ENCODE measurements around the gene UNC119B. TPM values are rescaled to one million over a fixed set of nuclear protein-coding genes. Genes with fewer than 3 reads are reported as not detected.

UNC119B gene
- total RNA-seq, 3 donors from 2014 or later, result 19.2 to 24.0 (median 22.0) TPM

DNA sequence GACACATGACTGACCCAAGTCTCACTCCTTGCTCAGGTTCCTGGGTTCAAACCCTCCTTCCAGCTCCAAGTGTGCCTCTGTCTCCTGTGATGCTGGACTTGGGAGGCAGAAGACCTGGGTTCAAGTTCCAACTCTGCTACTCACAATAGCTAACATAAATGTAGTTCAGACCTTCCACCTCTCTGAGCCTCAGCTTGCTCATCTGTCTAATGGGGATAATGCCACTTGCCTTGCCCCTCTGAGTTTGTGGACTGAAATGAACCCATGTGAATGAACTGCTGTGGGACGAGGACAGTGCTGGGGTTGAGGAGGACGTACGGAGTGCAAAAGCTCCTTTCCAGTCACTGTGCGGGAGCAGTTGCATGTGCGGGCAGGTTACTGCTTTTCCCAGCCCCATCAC is 56.3 kb downstream of the UNC119B start:
- DNase-seq (ENCODE audit: low spot score in 2 of 2), result no peak
- Histone ChIP-seq H3K4me1 (no peaks in the 10 kb centered on the region), H3K4me3 (no peak overlapping the region), H3K36me3 (no peaks in the 10 kb centered on the region), H3K9me3 (no peaks in the 10 kb centered on the region), H3K27me3 (no peaks in the 10 kb centered on the region), H3K27ac (no peak overlapping the region)
- no peak for TF ChIP-seq POLR2AphosphoS5 (IDR thresholded peaks at IDR 0.05)
- TF ChIP-seq, protein P1, sequence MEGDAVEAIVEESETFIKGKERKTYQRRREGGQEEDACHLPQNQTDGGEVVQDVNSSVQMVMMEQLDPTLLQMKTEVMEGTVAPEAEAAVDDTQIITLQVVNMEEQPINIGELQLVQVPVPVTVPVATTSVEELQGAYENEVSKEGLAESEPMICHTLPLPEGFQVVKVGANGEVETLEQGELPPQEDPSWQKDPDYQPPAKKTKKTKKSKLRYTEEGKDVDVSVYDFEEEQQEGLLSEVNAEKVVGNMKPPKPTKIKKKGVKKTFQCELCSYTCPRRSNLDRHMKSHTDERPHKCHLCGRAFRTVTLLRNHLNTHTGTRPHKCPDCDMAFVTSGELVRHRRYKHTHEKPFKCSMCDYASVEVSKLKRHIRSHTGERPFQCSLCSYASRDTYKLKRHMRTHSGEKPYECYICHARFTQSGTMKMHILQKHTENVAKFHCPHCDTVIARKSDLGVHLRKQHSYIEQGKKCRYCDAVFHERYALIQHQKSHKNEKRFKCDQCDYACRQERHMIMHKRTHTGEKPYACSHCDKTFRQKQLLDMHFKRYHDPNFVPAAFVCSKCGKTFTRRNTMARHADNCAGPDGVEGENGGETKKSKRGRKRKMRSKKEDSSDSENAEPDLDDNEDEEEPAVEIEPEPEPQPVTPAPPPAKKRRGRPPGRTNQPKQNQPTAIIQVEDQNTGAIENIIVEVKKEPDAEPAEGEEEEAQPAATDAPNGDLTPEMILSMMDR (IDR thresholded peaks at IDR 0.05), result no peak
- no peak for TF ChIP-seq POLR2A (IDR thresholded peaks at IDR 0.05)
- intact Hi-C loops (cut with DNase I; ENCODE audit: low total_unique reads), result no loop called here

DNA sequence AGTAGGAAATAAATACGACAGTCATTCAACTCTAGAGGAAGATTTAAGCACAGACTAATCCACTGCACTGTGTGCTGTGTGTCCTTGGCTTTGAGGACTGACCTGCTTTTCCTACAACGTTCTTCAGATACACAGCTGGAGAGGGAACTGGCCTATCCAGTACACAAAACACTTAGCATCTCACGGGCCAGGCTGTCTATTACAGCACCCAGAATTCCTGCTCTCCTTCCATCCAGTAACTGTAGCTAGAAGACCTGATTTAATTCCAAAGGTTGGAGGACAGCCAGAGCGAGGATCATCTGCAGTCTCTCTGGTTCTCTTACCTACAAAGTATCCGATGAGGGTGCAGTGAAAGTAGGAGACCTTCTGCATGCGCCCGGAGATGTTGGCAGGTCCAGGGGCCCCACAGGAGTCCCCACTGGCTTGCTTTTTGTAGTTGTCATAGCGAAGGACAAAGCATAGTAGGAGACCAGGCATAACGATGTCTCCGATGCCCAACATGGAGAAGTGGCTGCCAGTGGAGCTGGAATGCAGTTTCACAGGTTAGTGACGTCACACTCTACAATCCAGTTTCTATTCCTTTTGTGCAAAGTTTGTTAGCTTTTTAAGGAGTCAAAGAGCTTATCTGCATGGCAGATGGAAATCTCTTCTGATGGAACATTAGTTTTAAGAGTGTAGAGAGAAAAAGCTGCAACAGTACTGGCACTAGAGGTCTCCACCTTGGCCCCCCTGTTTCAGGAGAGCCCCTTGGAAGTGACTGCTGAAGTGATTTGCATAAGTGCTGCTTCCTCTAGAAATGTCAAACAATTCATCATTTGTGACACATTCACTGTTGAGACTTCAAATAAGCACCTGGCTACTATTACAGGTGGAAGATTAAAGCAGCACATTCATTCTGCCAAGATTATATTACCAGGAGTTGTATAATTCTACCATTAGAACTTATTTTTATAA is 57.1 kb downstream of the UNC119B start:
- H3K27ac ChIP-seq, result peak overlapping the region in 1 of 2 donors; percentile 12
- H3K4me3 ChIP-seq, result no peak overlapping the region
- no peaks in the 10 kb centered on the region for H3K4me1 ChIP-seq
- H3K27me3 ChIP-seq, result no peaks in the 10 kb centered on the region
- no peaks in the 10 kb centered on the region for H3K36me3 ChIP-seq
- H3K9me3 ChIP-seq, result no peaks in the 10 kb centered on the region
- DNase-seq (ENCODE audit: low spot score in 2 of 2), result no peak
- TF ChIP-seq POLR2AphosphoS5 (IDR thresholded peaks at IDR 0.05) (no peak), POLR2A (IDR thresholded peaks at IDR 0.05) (no peak)
- TF ChIP-seq, protein P1 (IDR thresholded peaks at IDR 0.05), result no peak
- intact Hi-C loops (cut with DNase I; ENCODE audit: low total_unique reads), result no loop called here

DNA sequence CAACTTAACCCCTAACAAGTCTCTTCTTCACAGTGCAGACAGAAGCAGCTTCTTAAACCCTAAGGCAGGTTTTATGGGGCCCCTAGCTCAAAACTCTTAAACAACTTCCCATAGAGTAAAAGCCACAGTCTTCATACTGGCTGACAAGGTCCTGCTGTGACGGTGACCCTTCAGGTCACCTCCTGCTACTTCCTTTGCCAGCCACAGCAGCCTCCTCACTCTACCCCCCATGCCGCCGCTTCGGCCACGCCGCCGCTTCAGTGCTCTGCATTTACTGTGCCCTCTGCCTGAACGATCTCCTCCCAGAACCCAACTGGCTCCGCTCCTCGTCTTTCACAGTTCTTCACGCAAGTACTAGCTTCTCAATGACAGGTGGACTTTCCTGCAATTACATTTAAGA is 60.8 kb downstream of the UNC119B start:
- Histone ChIP-seq H3K4me3 (no peak overlapping the region), H3K9me3 (no peaks in the 10 kb centered on the region), H3K36me3 (no peaks in the 10 kb centered on the region), H3K27ac (no peak overlapping the region), H3K27me3 (no peaks in the 10 kb centered on the region), H3K4me1 (no peaks in the 10 kb centered on the region)
- DNase-seq (ENCODE audit: low spot score in 2 of 2), result no peak
- TF ChIP-seq, protein P1 (IDR thresholded peaks at IDR 0.05), result no peak
- TF ChIP-seq POLR2AphosphoS5 (IDR thresholded peaks at IDR 0.05) (no peak), POLR2A (IDR thresholded peaks at IDR 0.05) (no peak)
- intact Hi-C loops (cut with DNase I; ENCODE audit: low total_unique reads), result no loop called here

Other genes starting within 250 kb of the UNC119B start
- gene SRSF9, start 240.7 kb upstream of the UNC119B start, total RNA-seq, result 10 to 100 TPM; 65.9 to 97.3 (median 82.5) TPM
- gene DYNLL1, start 214.3 kb upstream of the UNC119B start, total RNA-seq, result 100 to 1,000 TPM; 155 to 170 (median 167) TPM
- 10 to 100 TPM; 26.2 to 33.0 (median 26.5) TPM for gene COQ5, start 181.3 kb upstream of the UNC119B start, total RNA-seq
- 100 to 1,000 TPM; 112 to 164 (median 149) TPM for gene RNF10, start 176.1 kb upstream of the UNC119B start, total RNA-seq
- gene POP5, start 129.1 kb upstream of the UNC119B start, total RNA-seq, result 10 to 100 TPM; 35.4 to 43.8 (median 42.4) TPM
- 1 to 10 TPM in 1 of 3 donors, under 1 TPM in 1, not detected in 1; 0.80 to 2.3 TPM for gene CABP1, start 69.8 kb upstream of the UNC119B start, total RNA-seq
- gene MLEC, start 23.3 kb upstream of the UNC119B start, total RNA-seq, result 10 to 100 TPM; 67.6 to 75.4 (median 67.8) TPM
- gene ACADS, start 15.4 kb downstream of the UNC119B start, total RNA-seq, result 100 to 1,000 TPM in 1 of 3 donors, 10 to 100 TPM in 2; 38.3 to 114 (median 54.3) TPM
- 10 to 100 TPM; 19.0 to 27.1 (median 22.0) TPM for gene SPPL3, start 193.9 kb downstream of the UNC119B start, total RNA-seq